ENCODE results near the gene HRG. TPM values are rescaled to one million over a fixed set of nuclear protein-coding genes. Genes with fewer than 3 reads are reported as not detected.

HRG gene
- total RNA-seq, 1 experiment from 2014 or later = not detected

DNA sequence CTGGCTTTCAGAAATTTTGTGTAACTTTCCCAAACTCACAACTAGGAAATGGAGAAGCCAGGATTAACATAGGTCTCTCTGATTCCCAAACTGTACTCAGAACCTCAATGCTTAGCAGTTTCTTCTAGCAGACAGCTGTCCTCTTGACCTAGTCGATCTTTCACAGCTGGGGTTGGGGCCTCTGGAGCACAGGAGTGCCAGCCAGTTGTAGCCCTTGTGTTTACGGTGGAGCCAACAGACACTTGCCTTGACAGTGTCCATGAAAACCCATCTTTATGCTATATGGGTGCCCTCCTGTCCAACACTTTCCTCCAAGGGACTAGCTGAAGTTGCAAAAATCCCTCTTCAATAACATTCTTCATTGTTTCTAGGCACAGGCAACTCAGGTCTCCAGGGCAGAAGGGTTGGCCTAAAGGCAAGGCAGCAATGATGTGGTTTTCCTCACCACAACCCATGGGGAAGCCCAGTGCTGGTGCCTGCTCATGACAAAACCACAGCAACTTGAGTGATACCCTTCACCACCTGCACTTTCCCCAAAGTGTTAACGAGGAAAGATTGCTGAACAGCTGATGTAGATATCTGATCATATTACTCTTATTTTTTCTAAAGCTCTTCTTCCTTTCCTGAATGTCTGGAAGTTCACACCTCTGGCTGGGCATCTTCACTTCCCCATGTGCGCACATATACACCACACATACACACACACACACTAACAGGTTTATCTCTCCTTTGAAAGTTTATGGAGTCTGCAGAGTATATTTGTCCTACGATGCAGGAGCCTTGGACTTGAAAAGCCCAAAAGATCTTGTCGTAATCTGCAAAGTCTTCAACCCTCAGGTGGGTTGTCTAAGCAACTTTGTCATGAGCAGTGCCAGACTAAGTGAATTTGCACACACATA is 40.3 kb downstream of the HRG start:
- H3K23ac ChIP-seq (ENCODE audit: insufficient read length, low read depth, low read length) = no peak overlapping the region
- no peak overlapping the region for H3K14ac ChIP-seq (ENCODE audit: insufficient read depth, low read length)
- no CpG with 5 or more reads among the region's 6 CpGs for WGBS (ENCODE audit: extremely low coverage, insufficient read length, low lambda C conversion rate)
- no peak overlapping the region for H4K5ac ChIP-seq (ENCODE audit: insufficient read length, low read depth, low read length)
- H2BK15ac ChIP-seq (ENCODE audit: low read depth, low read length) = no peak overlapping the region
- H2BK5ac ChIP-seq (ENCODE audit: insufficient read length, low read length) = no peak overlapping the region
- Mint-ChIP-seq H3K4me3 (no peak overlapping the region), H3K27ac (no peak overlapping the region), H3K9me3 (no peaks in the 10 kb centered on the region), H3K36me3 (ENCODE audit: insufficient read depth in 1 of 3, low read depth in 3 of 3) (no peaks in the 10 kb centered on the region), H3K27me3 (ENCODE audit: low read depth) (peaks cover 2% of the 10 kb centered on the region; the same call in 1 of the 2 replicates), H3K4me1 (peaks cover 9 to 10% of the 10 kb centered on the region in 2 experiments)
- no peak overlapping the region for H3K4me2 ChIP-seq (ENCODE audit: insufficient read depth, insufficient read length, low read length)
- no peak overlapping the region for H2AFZ ChIP-seq (ENCODE audit: low read length)
- no peaks in the 10 kb centered on the region for H3K79me1 ChIP-seq (ENCODE audit: insufficient read depth, low read depth, low read length, poor library complexity, severe bottlenecking)
- H3K9ac ChIP-seq (ENCODE audit: extremely low read depth, insufficient read length, low read length) = no peak overlapping the region
- H3K9me3 ChIP-seq (ENCODE audit: control insufficient read depth, low read depth, low read length) = no peaks in the 10 kb centered on the region
- no peaks in the 10 kb centered on the region for H3K27me3 ChIP-seq (ENCODE audit: insufficient read depth, low read length)
- H3K18ac ChIP-seq (ENCODE audit: insufficient read length, low read depth, low read length) = no peak overlapping the region
- no peak overlapping the region for H4K91ac ChIP-seq (ENCODE audit: insufficient read length, low read depth, low read length)
- no peak overlapping the region for H2BK12ac ChIP-seq (ENCODE audit: insufficient read length, low read depth, low read length)
- no peak for DNase-seq
- H3K56ac ChIP-seq (ENCODE audit: insufficient read length, low read depth, low read length) = no peak overlapping the region
- no peak overlapping the region for H4K8ac ChIP-seq (replicated peaks; ENCODE audit: insufficient read length, low read depth, low read length)
- H3K79me2 ChIP-seq (ENCODE audit: insufficient read depth, low read length) = no peaks in the 10 kb centered on the region
- H2BK120ac ChIP-seq (ENCODE audit: low read depth, low read length, poor library complexity, severe bottlenecking) = no peak overlapping the region
- H3K4me1 ChIP-seq (ENCODE audit: insufficient read depth, low read length) = no peaks in the 10 kb centered on the region
- H3K4ac ChIP-seq (ENCODE audit: low read depth, low read length) = no peak overlapping the region
- no peaks in the 10 kb centered on the region for H4K20me1 ChIP-seq (ENCODE audit: control insufficient read depth, insufficient read depth, insufficient read length)
- no peak overlapping the region for H3T11ph ChIP-seq (ENCODE audit: low read length)
- no peak overlapping the region for H2AK5ac ChIP-seq (ENCODE audit: insufficient read length, low read length)
- no peak for TF ChIP-seq CTCF (conservative IDR thresholded peaks at IDR 0.05)
- no peak overlapping the region for H2BK20ac ChIP-seq (ENCODE audit: low read depth, low read length, poor library complexity, severe bottlenecking)
- no peak overlapping the region for H3K27ac ChIP-seq (ENCODE audit: insufficient read length, low read depth, low read length)
- H3K23me2 ChIP-seq (ENCODE audit: insufficient read length, low read depth, low read length, poor library complexity, severe bottlenecking) = no peaks in the 10 kb centered on the region

Data from H9 (cell line).